Measurements from ENCODE around the gene PPP3R1. TPM values are rescaled to one million over a fixed set of nuclear protein-coding genes. Genes with fewer than 3 reads are reported as not detected.
A peak's percentile ranks its signal among the peaks of the same experiment; 100 is the strongest.

PPP3R1 gene
- total and polyA plus RNA-seq, 2 donors, result 31.3 to 75.2 TPM

DNA sequence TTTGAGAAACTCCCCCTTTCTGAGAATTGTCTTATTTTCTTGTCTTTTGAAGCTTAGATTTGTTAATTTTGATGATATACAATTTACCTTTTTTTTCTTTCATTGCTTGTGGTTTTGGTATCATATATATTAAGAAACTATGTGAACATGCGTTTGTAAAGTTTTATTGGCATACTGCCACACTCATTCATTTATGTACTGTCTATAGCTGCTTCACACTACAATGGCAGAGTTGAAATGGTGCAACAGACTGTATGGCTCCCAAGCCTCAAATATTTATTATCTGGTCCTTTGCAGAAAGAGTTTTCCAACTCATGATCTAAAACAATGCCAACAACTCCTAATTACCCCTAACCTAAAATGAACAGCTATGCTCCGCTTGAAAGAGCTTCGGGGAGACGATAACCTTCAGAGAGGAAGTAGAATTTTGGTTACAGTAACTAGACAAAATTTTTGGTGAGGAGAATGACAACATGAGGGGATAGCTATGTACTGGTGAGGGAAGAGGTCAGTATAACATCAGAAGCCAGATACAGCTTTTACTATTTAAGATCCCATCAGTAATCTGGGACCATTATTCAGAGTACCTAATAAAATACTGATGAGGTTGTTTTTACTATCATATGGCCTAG lies 16.1 kb downstream of the PPP3R1 start:
- H3K4me3 ChIP-seq (ENCODE audit: low read depth, low read length), result no peak overlapping the region
- 43% methylated on average over 4 of the region's 4 CpGs for WGBS
- no peaks in the 10 kb centered on the region for H3K36me3 ChIP-seq (ENCODE audit: insufficient read depth)
- DNase-seq (ENCODE audit: extremely low spot score), result no peak
- H3K27ac ChIP-seq (ENCODE audit: low read depth), result peak overlapping the region; percentile 10
- H3K4me1 ChIP-seq (ENCODE audit: insufficient read depth), result no peaks in the 10 kb centered on the region

DNA sequence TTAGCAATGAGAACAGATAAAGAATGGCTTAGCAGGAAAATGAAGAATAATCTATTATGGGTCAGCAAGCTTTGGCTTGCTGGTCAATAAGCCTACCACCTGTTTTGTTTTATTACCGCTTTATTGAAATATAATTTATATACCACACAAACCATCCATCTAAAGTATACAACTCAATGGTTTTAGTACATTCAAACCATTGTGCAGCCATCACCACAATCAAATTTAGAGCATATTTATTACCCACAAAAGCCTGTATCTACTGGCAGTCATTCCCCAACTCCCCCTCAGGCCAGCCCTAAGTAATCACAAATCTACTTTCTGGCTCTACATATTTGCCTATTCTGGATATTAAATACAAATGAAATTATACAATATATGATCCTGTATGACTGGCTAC lies 17.2 kb downstream of the PPP3R1 start:
- H3K4me3 ChIP-seq (ENCODE audit: low read depth, low read length), result no peak overlapping the region
- no peaks in the 10 kb centered on the region for H3K4me1 ChIP-seq (ENCODE audit: insufficient read depth)
- DNase-seq (ENCODE audit: extremely low spot score), result no peak
- 97% methylated on average over 1 of the region's 1 CpG for WGBS
- H3K27ac ChIP-seq (ENCODE audit: low read depth), result no peak overlapping the region
- H3K36me3 ChIP-seq (ENCODE audit: insufficient read depth), result no peaks in the 10 kb centered on the region

DNA sequence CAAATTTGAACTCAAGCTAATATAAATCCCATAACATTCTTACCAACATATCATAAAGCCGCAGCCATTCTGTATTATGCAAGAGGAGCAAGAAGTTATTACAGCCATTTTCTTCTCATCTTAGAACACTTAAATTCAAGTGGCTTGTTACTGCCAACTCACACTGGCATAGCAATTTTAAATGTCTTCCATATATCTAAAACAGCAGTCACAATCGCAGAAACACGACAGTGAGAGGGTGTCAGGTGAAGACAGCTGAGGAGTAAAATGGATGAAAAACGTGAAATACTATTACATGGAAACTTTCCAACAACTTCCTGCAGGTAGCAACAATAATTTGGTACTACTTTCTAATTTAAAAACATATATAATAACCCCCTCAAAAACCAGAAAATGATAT lies 17.9 kb downstream of the PPP3R1 start:
- H3K36me3 ChIP-seq (ENCODE audit: insufficient read depth), result no peaks in the 10 kb centered on the region
- no peak overlapping the region for H3K4me3 ChIP-seq (ENCODE audit: low read depth, low read length)
- WGBS, result 87% methylated on average over 4 of the region's 4 CpGs
- H3K4me1 ChIP-seq (ENCODE audit: insufficient read depth), result no peaks in the 10 kb centered on the region
- no peak overlapping the region for H3K27ac ChIP-seq (ENCODE audit: low read depth)
- no peak for DNase-seq (ENCODE audit: extremely low spot score)

DNA sequence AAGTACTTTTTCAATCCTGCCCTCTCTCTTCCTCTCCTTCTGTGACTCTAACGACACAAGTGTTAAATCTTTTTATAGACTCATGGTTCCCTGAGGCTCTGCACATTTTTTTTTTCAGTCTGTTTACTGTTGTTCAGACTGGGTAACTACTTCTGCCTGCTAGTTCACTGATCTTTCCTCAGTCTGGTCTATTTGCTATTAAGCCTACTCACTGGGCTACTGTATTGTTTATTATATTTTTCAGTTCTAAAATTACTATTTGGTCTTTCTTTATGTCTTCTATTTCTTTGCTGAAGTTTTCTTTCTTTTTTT lies 21.3 kb downstream of the PPP3R1 start:
- Histone ChIP-seq H3K4me1 (ENCODE audit: insufficient read depth) (no peaks in the 10 kb centered on the region), H3K36me3 (ENCODE audit: insufficient read depth) (no peaks in the 10 kb centered on the region), H3K4me3 (ENCODE audit: low read depth, low read length) (no peak overlapping the region), H3K27ac (ENCODE audit: low read depth) (no peak overlapping the region)
- DNase-seq (ENCODE audit: extremely low spot score), result no peak
- 7% methylated on average over 1 of the region's 1 CpG for WGBS

DNA sequence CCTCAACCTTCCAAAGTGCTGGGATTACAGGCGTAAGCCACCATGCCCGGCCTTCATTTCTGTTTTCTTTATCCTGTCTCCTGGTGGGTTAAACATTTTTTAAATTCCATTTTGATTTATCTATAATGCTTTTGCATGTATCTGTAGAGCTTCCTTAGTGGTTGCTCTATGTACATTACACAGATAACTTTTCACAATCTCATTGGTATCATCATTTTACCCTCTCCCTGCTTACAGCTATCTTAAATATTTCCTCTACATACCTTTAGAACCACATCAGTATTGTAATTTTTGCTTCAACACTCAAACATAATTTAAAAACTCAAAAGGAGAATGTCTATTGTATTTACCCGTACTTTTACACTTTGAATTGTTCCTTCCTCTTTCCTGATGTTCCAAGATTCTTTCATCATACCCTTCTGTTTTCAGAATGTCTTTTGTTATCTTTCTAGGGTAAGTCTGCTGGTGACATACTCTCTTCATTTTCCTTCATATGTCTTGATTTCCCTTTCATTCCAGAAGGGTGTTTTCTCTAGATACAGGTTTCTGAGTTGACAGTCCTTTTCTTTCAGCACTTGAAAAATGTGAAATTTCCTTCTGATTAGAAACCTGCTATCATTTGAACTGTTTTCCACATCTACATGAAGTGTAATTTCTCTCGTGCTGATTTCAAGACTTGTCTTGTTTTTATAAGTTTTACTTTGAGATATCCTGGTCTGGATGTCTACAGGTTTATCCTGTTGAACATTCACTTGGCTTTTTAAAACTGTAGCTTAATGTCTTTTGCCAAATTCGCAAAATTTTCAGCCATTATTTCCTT lies 21.9 kb downstream of the PPP3R1 start:
- no peak for DNase-seq (ENCODE audit: extremely low spot score)
- H3K27ac ChIP-seq (ENCODE audit: low read depth), result no peak overlapping the region
- H3K36me3 ChIP-seq (ENCODE audit: insufficient read depth), result no peaks in the 10 kb centered on the region
- no peak overlapping the region for H3K4me3 ChIP-seq (ENCODE audit: low read depth, low read length)
- WGBS, result 42% methylated on average over 5 of the region's 5 CpGs
- no peaks in the 10 kb centered on the region for H3K4me1 ChIP-seq (ENCODE audit: insufficient read depth)

DNA sequence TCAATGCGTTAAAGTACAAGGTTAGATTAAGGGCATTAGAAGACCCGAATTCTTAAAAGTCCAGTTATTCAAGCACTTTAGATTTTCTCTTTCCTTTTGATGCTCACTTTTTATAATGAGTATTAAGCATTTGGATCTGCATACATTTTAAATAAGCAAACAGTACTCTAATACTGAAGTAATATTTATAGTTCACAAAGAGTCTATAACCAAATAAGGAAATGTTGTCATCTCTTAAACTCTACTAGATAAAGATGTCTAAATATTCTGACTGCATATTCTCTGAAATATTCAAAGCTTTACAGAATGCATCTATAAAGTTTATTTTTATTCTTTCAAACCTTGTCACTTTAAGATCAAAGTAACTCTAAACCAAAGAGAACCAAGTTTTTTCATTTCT lies 25.5 kb downstream of the PPP3R1 start:
- whole genome bisulfite sequencing, result 32% methylated on average over 2 of the region's 2 CpGs
- H3K4me1 ChIP-seq (ENCODE audit: insufficient read depth), result peaks cover 4% of the 10 kb centered on the region
- H3K27ac ChIP-seq (ENCODE audit: low read depth), result no peak overlapping the region
- H3K36me3 ChIP-seq (ENCODE audit: insufficient read depth), result no peaks in the 10 kb centered on the region
- no peak for DNase-seq (ENCODE audit: extremely low spot score)
- no peak overlapping the region for H3K4me3 ChIP-seq (ENCODE audit: low read depth, low read length)

DNA sequence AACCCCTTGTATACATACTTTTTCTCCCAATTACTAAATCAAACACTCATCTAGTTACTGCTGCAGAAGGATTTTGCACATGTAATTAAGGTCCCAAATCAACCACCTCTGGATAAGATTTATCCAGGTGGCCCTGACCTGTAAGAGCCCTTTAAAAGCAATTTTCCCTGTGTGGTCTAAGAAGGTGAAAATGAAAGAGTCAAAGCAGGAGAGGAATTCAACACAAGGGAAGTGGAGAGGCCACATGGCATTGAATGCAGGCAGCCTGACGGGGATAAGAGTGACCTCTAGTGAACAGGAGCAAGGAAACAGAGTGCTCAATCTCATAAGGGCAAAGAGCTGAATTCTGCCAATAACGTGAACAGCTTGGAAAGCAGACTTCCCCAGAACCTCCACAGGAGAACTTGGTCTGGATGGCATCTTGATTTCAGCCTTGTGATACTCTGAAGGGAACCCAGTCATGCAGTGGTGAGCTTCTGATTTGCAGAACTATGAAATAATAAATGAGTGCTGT lies 27.2 kb downstream of the PPP3R1 start:
- Histone ChIP-seq H3K4me3 (ENCODE audit: low read depth, low read length) (no peak overlapping the region), H3K4me1 (ENCODE audit: insufficient read depth) (peaks cover 4% of the 10 kb centered on the region), H3K36me3 (ENCODE audit: insufficient read depth) (no peaks in the 10 kb centered on the region), H3K27ac (ENCODE audit: low read depth) (no peak overlapping the region)
- 22% methylated on average over 2 of the region's 2 CpGs for WGBS
- DNase-seq (ENCODE audit: extremely low spot score), result no peak

DNA sequence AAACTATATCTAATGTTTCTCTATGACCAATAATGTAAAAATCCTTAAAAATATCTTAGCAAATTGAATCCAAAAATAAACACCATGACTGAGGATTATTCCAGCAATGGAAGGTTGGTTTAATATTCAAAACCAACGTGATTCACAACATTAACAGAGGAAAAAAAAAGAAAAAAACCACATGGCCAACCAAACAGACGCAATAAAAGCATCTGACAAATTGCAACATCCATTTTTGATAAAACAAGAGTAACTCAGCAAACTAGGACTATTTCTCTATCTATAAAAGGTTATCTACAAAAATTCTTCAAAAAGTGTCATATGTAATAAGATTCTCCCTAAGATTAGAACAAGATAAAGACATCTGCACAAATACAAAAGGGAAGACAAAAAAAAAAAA lies 28.9 kb downstream of the PPP3R1 start:
- H3K4me1 ChIP-seq (ENCODE audit: insufficient read depth), result peaks cover 4% of the 10 kb centered on the region
- WGBS, result 40% methylated on average over 2 of the region's 2 CpGs
- no peak for DNase-seq (ENCODE audit: extremely low spot score)
- H3K27ac ChIP-seq (ENCODE audit: low read depth), result no peak overlapping the region
- no peaks in the 10 kb centered on the region for H3K36me3 ChIP-seq (ENCODE audit: insufficient read depth)
- no peak overlapping the region for H3K4me3 ChIP-seq (ENCODE audit: low read depth, low read length)

DNA sequence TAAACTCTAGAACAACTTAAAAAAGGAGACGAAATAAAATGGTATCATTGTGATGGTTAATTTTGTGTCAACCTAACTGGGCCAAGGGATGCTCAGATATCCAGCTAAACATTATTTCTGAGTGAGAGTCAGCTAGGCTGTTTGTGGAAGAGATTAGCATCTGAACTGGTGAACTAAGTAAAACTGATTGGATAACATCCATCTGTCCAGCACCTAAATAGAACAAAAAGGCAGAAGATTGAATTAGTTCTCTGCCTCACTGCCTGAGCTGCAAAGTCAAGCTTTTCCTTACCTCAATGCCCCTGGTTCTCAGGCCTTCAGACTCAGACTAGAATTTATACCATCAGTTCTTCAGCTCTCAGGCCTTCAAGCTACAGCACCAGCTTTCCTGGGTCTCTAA lies 30.0 kb downstream of the PPP3R1 start:
- Histone ChIP-seq H3K4me3 (ENCODE audit: low read depth, low read length) (no peak overlapping the region), H3K27ac (ENCODE audit: low read depth) (no peak overlapping the region), H3K36me3 (ENCODE audit: insufficient read depth) (no peaks in the 10 kb centered on the region), H3K4me1 (ENCODE audit: insufficient read depth) (peaks cover 4% of the 10 kb centered on the region)
- 66% methylated on average over 1 of the region's 1 CpG for WGBS
- no peak for DNase-seq (ENCODE audit: extremely low spot score)

DNA sequence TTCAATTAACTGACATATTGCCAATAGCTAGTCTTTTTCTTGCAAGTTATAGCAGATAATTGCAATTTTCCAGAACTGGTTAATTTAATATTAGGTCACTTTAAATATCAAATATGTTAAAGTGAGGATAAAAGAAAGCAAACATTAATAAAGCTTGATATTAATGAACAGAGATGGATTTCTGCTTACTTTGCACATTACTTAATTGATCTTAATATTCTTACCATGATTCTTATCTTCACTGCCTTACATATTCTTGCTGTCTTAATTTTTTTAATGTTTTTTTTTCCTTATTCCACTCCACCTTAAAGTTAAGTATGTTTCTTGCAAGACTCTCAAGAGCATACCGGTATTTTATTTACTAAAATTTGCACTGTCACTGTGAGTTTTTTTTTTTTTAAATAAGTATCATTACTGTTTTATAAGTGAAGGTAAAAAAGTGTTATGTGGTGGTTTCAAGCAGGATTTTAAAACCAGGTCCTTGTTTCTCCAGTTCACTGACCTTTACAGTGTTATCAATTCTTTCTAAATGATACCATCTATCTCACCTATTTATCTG lies 33.9 kb downstream of the PPP3R1 start:
- DNase-seq (ENCODE audit: extremely low spot score), result no peak
- Histone ChIP-seq H3K4me1 (ENCODE audit: insufficient read depth) (peaks cover 4% of the 10 kb centered on the region), H3K36me3 (ENCODE audit: insufficient read depth) (no peaks in the 10 kb centered on the region), H3K4me3 (ENCODE audit: low read depth, low read length) (no peak overlapping the region), H3K27ac (ENCODE audit: low read depth) (no peak overlapping the region)
- 38% methylated on average over 1 of the region's 1 CpG for WGBS

DNA sequence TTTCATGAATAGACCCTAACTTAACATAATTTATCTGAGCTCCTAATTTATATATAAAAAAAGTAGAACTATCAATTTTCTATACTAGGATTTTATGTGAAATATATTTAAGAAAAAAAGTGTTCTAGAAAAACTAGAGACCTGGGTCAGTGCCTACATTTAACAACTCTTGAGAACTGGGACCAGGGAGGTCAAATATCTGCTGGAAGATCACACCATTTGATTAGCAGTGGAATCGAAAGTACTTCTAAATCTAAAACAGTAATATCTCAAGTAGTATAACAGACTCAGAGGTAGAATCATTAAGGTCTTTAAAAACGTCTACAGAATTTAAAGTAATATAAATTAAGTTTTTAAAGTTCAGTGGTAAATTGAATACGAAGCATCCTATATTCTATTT lies 34.6 kb downstream of the PPP3R1 start:
- H3K36me3 ChIP-seq (ENCODE audit: insufficient read depth), result no peaks in the 10 kb centered on the region
- WGBS, result 59% methylated on average over 3 of the region's 3 CpGs
- no peak for DNase-seq (ENCODE audit: extremely low spot score)
- no peak overlapping the region for H3K27ac ChIP-seq (ENCODE audit: low read depth)
- no peaks in the 10 kb centered on the region for H3K4me1 ChIP-seq (ENCODE audit: insufficient read depth)
- H3K4me3 ChIP-seq (ENCODE audit: low read depth, low read length), result no peak overlapping the region

DNA sequence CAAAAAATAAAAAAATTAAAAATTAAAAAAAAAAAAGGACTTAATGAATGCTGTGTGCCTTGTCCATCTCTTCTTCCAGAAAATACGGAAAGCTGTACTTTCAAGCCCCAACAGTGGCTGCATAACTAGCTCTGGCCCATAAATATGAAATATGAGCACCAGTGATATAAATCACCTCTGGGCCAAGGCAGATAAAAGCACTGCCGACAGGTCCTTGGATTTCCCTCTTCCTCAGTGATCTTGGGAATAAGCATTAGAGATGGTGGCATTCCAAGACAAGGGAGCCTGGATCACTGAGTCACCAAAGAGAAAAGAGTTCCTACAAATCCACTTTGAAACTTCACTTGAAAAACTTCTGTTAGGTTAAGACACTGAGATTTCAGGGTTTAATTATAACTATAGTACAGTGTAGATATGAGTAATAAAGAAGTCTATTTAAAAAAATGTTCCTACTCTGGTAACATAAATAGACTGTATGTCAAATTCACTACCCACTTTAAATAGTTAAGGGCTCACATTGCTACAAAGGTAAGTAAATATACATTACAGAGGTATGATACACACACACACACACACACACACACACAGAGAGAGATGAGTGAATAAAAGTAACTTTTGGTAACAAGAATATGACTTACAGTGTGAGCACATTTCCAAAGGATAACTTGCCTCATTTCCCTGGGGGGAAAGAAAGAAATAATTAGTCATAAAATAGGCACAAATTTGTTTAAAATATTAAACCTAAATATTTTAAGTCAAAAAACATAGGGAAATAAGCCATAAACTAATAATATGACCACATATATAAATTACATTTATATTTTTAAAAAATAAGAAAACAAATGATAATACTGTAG lies 35.6 kb downstream of the PPP3R1 start:
- Histone ChIP-seq H3K4me3 (ENCODE audit: low read depth, low read length) (no peak overlapping the region), H3K27ac (ENCODE audit: low read depth) (no peak overlapping the region), H3K36me3 (ENCODE audit: insufficient read depth) (no peaks in the 10 kb centered on the region), H3K4me1 (ENCODE audit: insufficient read depth) (no peaks in the 10 kb centered on the region)
- 16% methylated on average over 2 of the region's 2 CpGs for WGBS
- no peak for DNase-seq (ENCODE audit: extremely low spot score)

DNA sequence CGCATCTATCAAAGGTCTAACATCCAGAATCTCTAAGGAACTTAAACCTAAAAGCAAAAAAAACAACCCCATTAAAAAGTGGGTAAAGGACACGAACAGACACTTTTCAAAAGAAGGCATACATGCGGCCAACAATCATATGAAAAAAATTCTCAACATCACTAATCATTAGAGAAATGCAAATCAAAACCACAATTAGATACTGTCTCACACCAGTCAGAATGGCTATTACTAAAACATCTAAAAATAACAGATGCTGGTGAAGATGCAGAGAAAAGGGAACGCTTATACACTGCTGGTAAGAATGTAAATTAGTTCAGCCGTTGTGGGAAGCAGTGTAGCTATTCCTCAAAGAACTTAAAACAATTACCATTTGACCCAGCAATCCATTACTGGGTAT lies 38.0 kb downstream of the PPP3R1 start:
- 86% methylated on average over 5 of the region's 5 CpGs for WGBS
- no peak overlapping the region for H3K4me3 ChIP-seq (ENCODE audit: low read depth, low read length)
- peaks cover 1% of the 10 kb centered on the region for H3K4me1 ChIP-seq (ENCODE audit: insufficient read depth)
- H3K36me3 ChIP-seq (ENCODE audit: insufficient read depth), result no peaks in the 10 kb centered on the region
- H3K27ac ChIP-seq (ENCODE audit: low read depth), result no peak overlapping the region
- no peak for DNase-seq (ENCODE audit: extremely low spot score)
